IgD-negative memory B cell (primary cell): ENCODE results near the gene GPR108. TPM values are rescaled to one million over a fixed set of nuclear protein-coding genes. Genes with fewer than 3 reads are reported as not detected.

ENCODE experiments used
- H3K27ac Mint-ChIP-seq, 3 donors: one replicate each; pipeline ENCODE4 v1.8.0; 2020 to 2022; ENCODE audit warnings: mild to moderate bottlenecking in 3 of 3, mixed read lengths in 3 of 3, moderate library complexity in 1 of 3
- H3K27me3 Mint-ChIP-seq: one replicate; pipeline ENCODE4 v1.8.0; 2021; ENCODE audit warnings: mixed read lengths
- H3K36me3 Mint-ChIP-seq: one replicate; pipeline ENCODE4 v1.8.0; 2020; ENCODE audit warnings: mild to moderate bottlenecking, mixed read lengths
- H3K4me1 Mint-ChIP-seq, 3 donors: one replicate each; pipeline ENCODE4 v1.8.0; 2020 to 2022; ENCODE audit warnings: mixed read lengths in 3 of 3, mild to moderate bottlenecking in 1 of 3
- H3K4me3 Mint-ChIP-seq, 4 donors: one replicate each; pipeline ENCODE4 v1.8.0; 2020 to 2022; ENCODE audit warnings: mild to moderate bottlenecking in 4 of 4, mixed read lengths in 4 of 4, moderate library complexity in 3 of 4
- H3K9me3 Mint-ChIP-seq, 3 donors: one replicate each; pipeline ENCODE4 v1.8.0; 2020 to 2021; ENCODE audit warnings: mixed read lengths in 3 of 3, mild to moderate bottlenecking in 1 of 3
- polyA plus RNA-seq: library from polyadenylated mRNA; unstranded; fragments of 300-500 nt; fragmentation: Illumina TruSeq; gene quantifications from one replicate; pipeline ENCODE4 v1.2.3, GENCODE V29; 2021

Gene GPR108
- polyA plus RNA-seq, 1 donor from 2014 or later = 81.3 TPM

DNA sequence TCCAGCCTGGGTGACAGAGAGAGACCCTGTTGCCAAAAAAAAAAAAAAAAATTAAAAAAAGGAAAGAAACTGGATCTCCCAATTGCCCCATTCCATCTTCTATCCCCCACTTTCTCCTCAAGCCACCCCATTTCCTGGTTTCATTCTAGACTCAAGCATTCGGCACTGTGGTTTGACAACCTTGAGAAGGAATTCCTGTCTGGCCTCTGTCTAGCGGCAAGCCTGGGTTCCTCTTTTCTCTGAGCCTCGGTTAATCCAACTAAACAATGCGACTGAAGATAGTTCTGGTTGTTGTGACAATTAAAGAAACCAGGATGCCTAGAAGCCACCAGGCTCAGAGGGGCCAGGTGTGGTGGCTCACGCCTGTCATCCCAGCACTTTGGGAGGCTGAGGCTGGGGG, 13.6 kb downstream of the GPR108 start:
- Mint-ChIP-seq H3K4me1 (peaks cover 27 to 43% (median 34%) of the 10 kb centered on the region in 3 donors), H3K9me3 (no peaks in the 10 kb centered on the region)

DNA sequence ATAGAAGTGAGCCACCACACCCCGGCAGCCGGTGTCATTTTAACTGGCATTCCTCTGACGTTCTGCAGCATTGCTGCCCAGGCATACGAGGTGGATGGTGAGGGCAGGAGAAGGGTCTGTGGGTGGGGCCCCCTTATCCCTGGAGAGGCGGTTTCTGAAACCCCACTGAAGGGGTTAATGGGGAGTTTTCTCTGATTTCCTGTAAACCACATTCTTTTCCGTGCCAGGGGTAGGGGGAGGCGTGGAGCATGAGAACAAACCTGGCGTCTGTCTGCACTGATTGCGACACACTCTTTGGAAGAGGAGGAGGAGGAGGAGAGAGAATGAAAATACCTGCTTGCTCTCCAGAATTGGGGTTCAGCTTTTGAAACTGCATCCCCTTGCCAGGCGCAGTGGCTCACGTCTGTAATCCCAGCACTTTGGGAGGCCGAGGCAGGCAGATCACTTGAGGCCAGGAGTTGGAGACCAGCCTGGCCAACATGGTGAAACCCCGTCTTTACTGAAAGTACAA, 14.2 kb downstream of the GPR108 start:
- Mint-ChIP-seq H3K4me3 (peak overlapping the region in 1 of 4 donors; percentile 30), H3K36me3 (no peaks in the 10 kb centered on the region), H3K9me3 (no peaks in the 10 kb centered on the region), H3K27me3 (peaks cover 6% of the 10 kb centered on the region), H3K4me1 (peaks cover 23 to 38% (median 28%) of the 10 kb centered on the region in 3 donors), H3K27ac (peak overlapping the region in 1 of 3 donors; percentile 63)

More for the DNA sequence above, 13.6 kb downstream of the GPR108 start:
- Mint-ChIP-seq H3K27ac (peak overlapping the region in 2 of 3 donors; percentile 15 to 63), H3K27me3 (peaks cover 6% of the 10 kb centered on the region), H3K36me3 (no peaks in the 10 kb centered on the region), H3K4me3 (peak overlapping the region; percentile 22 to 65 (median 44))

DNA sequence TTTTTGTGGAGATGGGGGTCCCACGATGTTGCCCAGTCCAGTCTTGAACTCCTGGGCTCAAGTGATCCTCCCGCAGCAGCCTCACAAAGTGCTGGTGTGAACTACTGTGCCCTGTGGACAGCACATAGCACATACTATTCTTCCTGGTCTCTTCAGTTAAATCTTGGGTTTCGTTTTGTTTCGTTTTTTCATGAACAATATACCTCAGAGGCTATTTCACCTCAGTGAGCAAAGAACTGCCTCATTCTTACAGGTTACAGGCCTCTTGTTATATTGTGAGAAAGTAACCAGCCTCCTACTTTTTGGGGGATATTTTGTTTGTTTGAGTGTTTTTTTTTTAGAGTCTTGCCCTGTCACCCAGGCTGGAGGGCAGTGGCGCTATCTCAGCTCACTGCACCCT, 15.6 kb downstream of the GPR108 start:
- Mint-ChIP-seq H3K4me3 (peak overlapping the region in 3 of 4 donors; percentile 67 to 79 (median 70)), H3K27me3 (peaks cover 6% of the 10 kb centered on the region), H3K9me3 (peaks cover 0 to 3% (median 0%) of the 10 kb centered on the region in 3 donors), H3K4me1 (peaks cover 23 to 40% (median 30%) of the 10 kb centered on the region in 3 donors), H3K36me3 (peaks cover under 1% of the 10 kb centered on the region), H3K27ac (peak overlapping the region; percentile 4 to 96 (median 61))

DNA sequence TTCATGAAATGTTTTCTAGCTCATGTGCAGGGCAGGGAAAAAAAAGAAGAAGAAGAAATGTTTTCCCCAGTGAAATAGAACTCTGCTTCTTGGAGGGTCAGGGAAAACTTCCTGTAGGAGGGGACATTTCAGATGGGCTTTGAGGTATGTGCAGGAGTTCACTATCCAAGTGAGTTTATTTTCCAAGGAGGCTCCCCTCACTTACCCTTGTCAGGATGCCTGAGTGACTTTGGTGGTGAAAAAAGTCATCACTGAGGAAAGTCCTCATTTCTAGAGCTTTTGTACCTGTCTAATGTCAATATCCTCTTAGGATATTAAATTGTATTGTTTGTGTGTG, 16.3 kb downstream of the GPR108 start:
- peaks cover 23 to 40% (median 32%) of the 10 kb centered on the region in 3 donors for H3K4me1 Mint-ChIP-seq
- H3K9me3 Mint-ChIP-seq = peaks cover 0 to 3% (median 0%) of the 10 kb centered on the region in 3 donors
- H3K4me3 Mint-ChIP-seq = peak overlapping the region in 2 of 4 donors; percentile 11 to 67
- peaks cover 10% of the 10 kb centered on the region for H3K27me3 Mint-ChIP-seq
- peak overlapping the region in 2 of 3 donors; percentile 39 to 61 for H3K27ac Mint-ChIP-seq
- peaks cover 4% of the 10 kb centered on the region for H3K36me3 Mint-ChIP-seq

DNA sequence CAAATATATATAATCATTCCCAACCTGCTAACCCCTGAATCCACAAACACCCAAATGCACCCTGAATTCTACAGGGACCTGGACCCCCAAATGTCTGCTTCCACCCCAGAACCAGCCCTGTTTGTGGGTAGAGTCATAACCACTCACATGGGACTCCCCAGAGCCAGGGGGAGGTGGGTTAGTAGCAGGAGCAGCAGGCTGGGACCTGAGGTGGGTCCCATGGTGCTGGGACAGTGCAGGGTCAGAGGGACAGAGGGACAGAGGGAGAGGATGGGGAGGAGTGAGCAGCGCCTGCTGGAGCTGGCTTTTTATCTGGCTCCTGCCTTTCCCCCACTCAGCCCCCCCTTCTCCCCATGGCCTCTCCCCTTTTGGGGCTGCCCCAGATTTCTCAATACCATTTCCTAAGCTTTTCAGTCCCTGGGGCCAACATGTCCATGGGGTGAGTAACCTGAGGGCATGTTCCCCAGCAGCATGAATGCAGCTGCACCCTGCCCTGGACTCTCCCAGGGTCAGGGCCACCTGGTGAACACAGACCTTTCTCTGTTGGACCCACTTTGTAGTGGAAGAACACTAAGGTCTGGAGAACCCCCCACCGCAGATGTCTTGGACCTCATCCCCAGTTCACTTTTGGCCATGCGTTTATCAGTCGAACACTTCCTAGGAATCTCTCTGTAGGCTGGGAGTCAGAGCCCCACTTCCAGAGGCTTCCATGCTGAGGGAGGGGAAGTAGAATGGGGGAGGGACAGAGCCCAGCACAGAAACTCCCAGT, 16.8 kb downstream of the GPR108 start, which contains the start of gene C3:
TSS of gene C3 (minus strand) at position 282 of the 769 bp plus-strand sequence. CDS start at position 221, 61 bp downstream.
- H3K4me1 Mint-ChIP-seq = peaks cover 22 to 39% (median 31%) of the 10 kb centered on the region in 3 donors
- peaks cover 0 to 3% (median 0%) of the 10 kb centered on the region in 3 donors for H3K9me3 Mint-ChIP-seq
- peak within 1 kb of the TSS; percentile 4 to 96 (median 61) for H3K27ac Mint-ChIP-seq
- H3K4me3 Mint-ChIP-seq = peak within 1 kb of the TSS; percentile 16 to 79 (median 54)
- H3K36me3 Mint-ChIP-seq = peaks cover 4% of the 10 kb centered on the region
- H3K27me3 Mint-ChIP-seq = peaks cover 11% of the 10 kb centered on the region

DNA sequence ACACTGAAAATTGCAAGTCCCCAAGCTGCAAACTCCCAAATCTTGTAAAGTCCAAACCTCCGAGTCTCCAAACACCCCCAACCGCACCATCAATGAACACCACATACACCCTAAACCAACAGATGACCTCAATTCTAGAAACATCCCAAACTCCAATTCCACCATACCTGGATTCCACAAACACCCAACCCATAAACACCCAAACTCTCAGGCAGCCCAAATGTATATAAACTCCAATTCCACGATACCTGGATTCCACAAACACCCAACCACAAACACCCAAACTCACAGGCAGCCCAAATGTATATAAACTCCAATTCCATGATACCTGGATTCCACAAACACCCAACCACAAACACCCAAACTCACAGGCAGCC, 17.4 kb downstream of the GPR108 start:
- H3K4me3 Mint-ChIP-seq = no peak overlapping the region
- no peak overlapping the region for H3K27ac Mint-ChIP-seq
- peaks cover 0 to 3% (median 0%) of the 10 kb centered on the region in 3 donors for H3K9me3 Mint-ChIP-seq
- peaks cover 9% of the 10 kb centered on the region for H3K27me3 Mint-ChIP-seq
- peaks cover 19 to 34% (median 25%) of the 10 kb centered on the region in 3 donors for H3K4me1 Mint-ChIP-seq
- H3K36me3 Mint-ChIP-seq = peaks cover 4% of the 10 kb centered on the region

DNA sequence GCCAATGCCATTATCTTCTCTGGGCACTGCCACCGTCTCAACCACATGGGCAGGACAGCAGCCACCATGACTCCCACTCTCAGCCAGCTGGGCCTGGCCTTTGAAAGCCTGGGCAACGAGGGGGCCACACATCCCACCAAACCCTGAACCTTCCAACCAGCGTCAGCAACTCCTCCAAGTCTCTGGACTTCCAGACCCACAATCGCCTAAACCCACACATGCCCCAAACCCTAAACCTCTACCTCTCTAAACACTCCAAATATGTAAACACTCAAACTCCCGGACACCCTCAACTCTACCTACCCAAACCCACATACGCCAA, 17.9 kb downstream of the GPR108 start:
- peaks cover 4% of the 10 kb centered on the region for H3K36me3 Mint-ChIP-seq
- peaks cover 0 to 3% (median 0%) of the 10 kb centered on the region in 3 donors for H3K9me3 Mint-ChIP-seq

DNA sequence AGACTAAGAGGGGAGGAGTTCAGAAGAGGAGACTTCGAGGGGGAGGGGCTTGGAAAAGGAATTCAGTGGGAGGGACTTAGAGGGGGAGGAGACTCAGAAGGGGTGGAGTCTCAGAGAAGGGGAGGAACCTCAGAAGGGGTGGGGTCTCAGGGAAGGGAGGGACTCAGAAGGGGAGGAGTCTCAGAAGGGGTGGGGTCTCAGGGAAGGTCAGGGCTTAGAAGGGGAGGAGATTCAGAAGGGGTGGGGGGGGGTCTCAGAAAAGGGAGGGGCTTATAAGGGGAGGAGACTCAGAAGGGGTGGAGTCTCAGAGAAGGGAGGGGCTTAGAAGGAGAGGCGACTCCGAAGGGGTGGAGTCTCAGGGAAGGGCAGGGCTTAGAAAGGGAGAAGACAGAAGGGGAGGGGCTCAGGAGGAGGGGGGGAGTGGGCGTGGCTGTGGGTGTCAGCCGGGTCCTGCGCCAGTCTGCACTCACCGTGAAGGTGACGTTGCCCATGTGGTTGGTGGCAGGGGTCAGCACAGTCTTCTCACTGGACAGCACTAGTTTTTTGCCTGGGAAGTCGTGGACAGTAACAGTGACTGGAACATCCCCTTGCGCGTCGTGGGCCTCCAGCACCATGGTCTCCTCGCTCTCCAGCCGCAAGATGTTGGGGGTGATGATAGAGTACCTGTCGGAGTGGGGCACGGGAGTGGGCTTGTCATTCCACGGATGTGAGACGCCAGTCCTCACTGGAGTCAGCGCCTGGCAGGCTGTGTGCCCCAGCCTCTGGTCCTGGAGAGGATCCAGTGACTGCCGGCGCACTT, 18.4 kb downstream of the GPR108 start:
- Mint-ChIP-seq H3K27me3 (peaks cover 9% of the 10 kb centered on the region), H3K27ac (no peak overlapping the region), H3K9me3 (peaks cover 0 to 3% (median 0%) of the 10 kb centered on the region in 3 donors), H3K36me3 (peaks cover 4% of the 10 kb centered on the region), H3K4me3 (peak overlapping the region in 1 of 4 donors; percentile 40), H3K4me1 (peaks cover 17 to 29% (median 22%) of the 10 kb centered on the region in 3 donors)

More for the DNA sequence above, 17.9 kb downstream of the GPR108 start:
- peaks cover 9% of the 10 kb centered on the region for H3K27me3 Mint-ChIP-seq
- peaks cover 19 to 29% (median 22%) of the 10 kb centered on the region in 3 donors for H3K4me1 Mint-ChIP-seq
- H3K4me3 Mint-ChIP-seq = peak overlapping the region in 1 of 4 donors; percentile 40
- H3K27ac Mint-ChIP-seq = no peak overlapping the region

DNA sequence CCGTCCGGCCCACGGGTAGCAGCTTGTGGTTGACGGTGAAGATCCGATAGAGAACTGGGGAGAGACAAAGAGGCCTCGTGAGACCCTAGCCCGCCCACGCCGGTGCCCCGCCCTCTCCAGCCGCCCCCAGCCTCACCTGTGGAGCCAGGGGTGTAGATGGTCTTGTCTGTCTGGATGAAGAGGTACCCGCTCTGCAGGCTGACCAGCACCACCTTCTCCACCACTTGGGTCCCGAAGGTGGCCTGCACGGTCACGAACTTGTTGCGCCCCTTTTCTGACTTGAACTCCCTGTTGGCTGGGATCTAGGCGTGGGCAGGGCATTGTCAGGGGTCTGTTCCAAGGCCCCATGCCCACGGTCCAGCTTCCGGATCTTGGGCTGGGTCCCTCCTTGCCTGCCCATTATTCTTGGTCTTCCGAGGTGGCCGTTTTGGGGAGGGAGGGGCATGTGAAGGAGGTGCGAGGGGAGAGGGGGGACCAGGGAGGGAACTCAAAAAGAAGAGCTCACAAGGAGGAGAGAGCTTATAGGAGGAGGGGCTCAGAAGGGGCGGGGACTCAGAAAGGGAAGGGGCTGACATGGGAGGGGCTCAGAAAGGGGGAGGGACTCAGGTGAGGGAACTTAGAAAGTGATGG, 19.2 kb downstream of the GPR108 start:
- H3K4me1 Mint-ChIP-seq = peaks cover 12 to 25% (median 18%) of the 10 kb centered on the region in 3 donors

DNA sequence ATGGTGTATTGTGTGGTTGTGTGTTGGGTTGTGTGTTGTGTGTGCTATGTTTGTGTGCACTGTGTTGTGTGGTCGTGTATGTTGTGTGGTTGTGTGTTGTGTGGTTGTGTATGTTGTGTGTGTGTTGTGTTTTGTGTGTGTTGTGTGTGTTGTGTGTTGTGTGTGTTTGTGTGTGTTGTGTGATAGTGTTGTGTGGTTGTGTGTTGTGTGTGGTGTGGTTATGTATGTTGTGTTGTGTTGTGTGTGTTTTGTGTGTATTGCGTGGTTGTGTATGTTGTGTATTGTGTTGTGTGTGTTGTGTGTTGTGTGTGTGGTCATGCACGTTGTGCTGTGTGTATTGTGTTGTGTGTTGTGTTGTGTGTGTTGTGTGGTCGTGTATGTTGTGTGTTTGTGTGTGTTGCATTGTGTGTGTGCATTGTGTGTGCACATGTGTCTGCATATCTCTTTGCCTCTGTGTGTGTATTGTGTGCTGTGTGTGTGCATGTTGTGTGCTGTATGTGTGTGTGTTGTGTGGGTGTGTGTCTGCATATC, 19.9 kb downstream of the GPR108 start:
- Mint-ChIP-seq H3K27me3 (peaks cover 9% of the 10 kb centered on the region), H3K36me3 (peaks cover 4% of the 10 kb centered on the region), H3K27ac (peak overlapping the region; percentile 8 to 89 (median 31)), H3K9me3 (peaks cover 0 to 3% (median 0%) of the 10 kb centered on the region in 3 donors), H3K4me3 (no peak overlapping the region), H3K4me1 (peaks cover 12 to 21% (median 15%) of the 10 kb centered on the region in 3 donors)

More for the DNA sequence above, 19.2 kb downstream of the GPR108 start:
- no peak overlapping the region for H3K27ac Mint-ChIP-seq
- H3K36me3 Mint-ChIP-seq = peaks cover 4% of the 10 kb centered on the region
- H3K9me3 Mint-ChIP-seq = peaks cover 0 to 3% (median 0%) of the 10 kb centered on the region in 3 donors
- H3K27me3 Mint-ChIP-seq = peaks cover 7% of the 10 kb centered on the region
- H3K4me3 Mint-ChIP-seq = no peak overlapping the region

DNA sequence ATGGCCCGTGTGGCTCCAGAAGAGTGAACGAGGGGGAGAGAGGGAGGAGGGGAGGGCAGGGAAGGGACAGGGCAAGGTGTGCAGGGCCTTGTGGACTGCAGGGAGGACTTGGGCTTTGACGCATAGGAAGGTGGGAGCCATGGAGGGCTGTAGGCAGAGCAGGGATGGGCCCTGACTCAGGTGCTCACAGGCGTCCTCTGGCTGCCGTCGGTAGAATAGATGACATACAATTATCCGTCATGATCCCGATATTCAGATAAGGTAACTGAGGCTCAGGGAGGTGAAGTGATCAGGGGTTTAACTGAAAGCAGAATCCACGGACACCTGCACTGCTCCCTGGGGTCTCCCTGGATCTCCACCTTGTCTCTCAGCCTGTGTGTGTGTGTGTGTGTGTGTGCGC, 20.3 kb downstream of the GPR108 start:
- Mint-ChIP-seq H3K9me3 (peaks cover 0 to 3% (median 0%) of the 10 kb centered on the region in 3 donors), H3K36me3 (peaks cover 4% of the 10 kb centered on the region), H3K27me3 (peaks cover 9% of the 10 kb centered on the region), H3K4me3 (no peak overlapping the region), H3K27ac (peak overlapping the region in 2 of 3 donors; percentile 31 to 89), H3K4me1 (peaks cover 12 to 16% (median 14%) of the 10 kb centered on the region in 3 donors)

DNA sequence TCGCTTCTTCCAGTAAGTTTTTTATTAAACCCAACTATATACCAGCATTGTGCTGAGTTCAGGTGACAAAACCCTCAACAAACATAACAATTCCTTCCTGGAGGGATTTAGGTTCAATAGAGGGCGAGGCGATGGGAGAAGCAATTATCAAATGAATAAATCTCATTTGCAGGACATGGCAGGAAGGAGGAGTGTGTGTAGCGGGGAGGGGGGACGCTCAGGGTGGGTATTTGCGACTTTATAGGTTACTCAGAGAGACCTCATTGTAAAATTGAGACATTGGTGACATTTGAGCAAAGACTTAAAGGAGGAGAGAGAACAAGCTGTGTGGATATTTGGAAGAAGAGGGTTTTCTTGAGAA, 20.8 kb downstream of the GPR108 start:
- H3K27me3 Mint-ChIP-seq = peaks cover 10% of the 10 kb centered on the region
- H3K36me3 Mint-ChIP-seq = peaks cover 4% of the 10 kb centered on the region
- H3K4me3 Mint-ChIP-seq = peak overlapping the region in 1 of 4 donors; percentile 1
- H3K9me3 Mint-ChIP-seq = peaks cover 0 to 3% (median 0%) of the 10 kb centered on the region in 3 donors
- H3K4me1 Mint-ChIP-seq = peaks cover 8 to 11% (median 11%) of the 10 kb centered on the region in 3 donors
- peak overlapping the region in 2 of 3 donors; percentile 17 to 31 for H3K27ac Mint-ChIP-seq

DNA sequence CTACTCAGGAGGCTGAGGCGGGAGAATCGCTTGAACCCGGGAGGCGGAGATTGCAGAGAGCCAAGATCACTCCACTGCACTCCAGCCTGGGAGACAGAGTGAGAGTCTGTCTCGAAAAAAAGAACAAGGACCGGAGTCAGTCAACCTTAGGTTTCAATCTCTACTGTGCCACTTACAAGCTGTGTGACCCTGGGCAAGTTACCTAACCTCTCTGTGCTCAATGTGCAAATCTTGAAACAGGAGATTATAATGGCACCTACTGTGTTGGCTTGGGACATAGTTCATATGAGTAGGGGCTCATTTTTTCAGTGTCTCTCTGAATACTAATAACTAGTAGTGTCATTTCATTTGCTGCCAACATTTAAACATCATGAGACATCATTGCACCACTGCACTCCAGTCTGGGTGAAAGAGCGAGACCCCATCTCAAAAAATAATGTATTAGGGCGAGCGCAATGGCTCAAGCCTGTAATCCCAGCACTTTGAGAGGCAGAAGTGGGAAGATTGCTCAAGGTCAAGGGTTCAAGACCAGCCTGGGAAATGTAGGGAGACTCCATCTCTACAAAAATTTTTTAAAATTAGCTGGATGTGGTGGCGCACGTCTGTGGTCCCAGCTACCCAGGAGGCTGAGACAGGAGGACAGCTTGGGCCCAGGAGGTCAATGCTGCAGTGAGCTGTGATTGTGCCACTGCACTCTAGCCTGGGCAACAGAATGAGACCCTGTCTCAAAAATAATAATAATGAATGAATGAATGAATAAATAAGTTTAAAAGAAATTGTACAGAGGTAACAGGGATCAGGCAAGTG, 22.4 kb downstream of the GPR108 start:
- no peak overlapping the region for H3K27ac Mint-ChIP-seq
- peaks cover 4% of the 10 kb centered on the region for H3K36me3 Mint-ChIP-seq

More for the DNA sequence above, 22.4 kb downstream of the GPR108 start:
- no peak overlapping the region for H3K4me3 Mint-ChIP-seq
- peaks cover 0 to 3% (median 0%) of the 10 kb centered on the region in 3 donors for H3K9me3 Mint-ChIP-seq
- peaks cover 5 to 10% (median 6%) of the 10 kb centered on the region in 3 donors for H3K4me1 Mint-ChIP-seq
- H3K27me3 Mint-ChIP-seq = peaks cover 24% of the 10 kb centered on the region
